HEK293 (cell line): ENCODE data around the gene TRABD2A.

Source experiments
- CTCF ChIA-PET: fragments of 350-600 bp; formaldehyde crosslinking; extraction: SDS; loops from one replicate; lab custom pipeline; 2021; ENCODE audit warnings: antibody characterized with exemption; lab: Yijun Ruan, JAX
- POLR2A ChIA-PET: fragments of 300-600 bp; formaldehyde crosslinking; extraction: SDS; loops from one replicate; lab custom pipeline; 2020; ENCODE audit warnings: antibody characterized with exemption, inconsistent platforms; lab: Yijun Ruan, JAX
- H3K27ac ChIP-seq: fragments of 200-500 bp; sonication (Bioruptor generic); 2 replicates; pipeline ENCODE4 v1.5.1; 2014; ENCODE audit warnings: low read depth, low read length, control low read depth, inconsistent platforms; ENCODE audit errors: extremely low read depth
- H3K36me3 ChIP-seq, 2 experiments: fragments of 200-500 bp in 1 of 2; sonication (Bioruptor generic) in 1 of 2; 1 replicate in 1 of 2; 2 replicates in 1 of 2; pipeline ENCODE4 v1.5.1; 2014 to 2017; ENCODE audit warnings: inconsistent platforms in 2 of 2, low read length in 2 of 2; ENCODE audit not compliant: control insufficient read depth in 2 of 2, insufficient read depth in 1 of 2
- H3K4me1 ChIP-seq: fragments of 200-500 bp; sonication (Bioruptor generic); 2 replicates; pipeline ENCODE4 v1.5.1; 2014; ENCODE audit warnings: mild to moderate bottlenecking, low read length, inconsistent platforms; ENCODE audit not compliant: control insufficient read depth, insufficient read depth
- H3K4me3 ChIP-seq: 2 replicates; pipeline ENCODE4 v1.5.1; 2011; ENCODE audit warnings: low read depth, mild to moderate bottlenecking, control low read depth, low read length, moderate library complexity
- H3K9me3 ChIP-seq: fragments of 200-500 bp; sonication (Bioruptor generic); 2 replicates; pipeline ENCODE4 v1.5.1; 2014; ENCODE audit warnings: low read depth, low read length, inconsistent platforms; ENCODE audit not compliant: control insufficient read depth, insufficient read depth
- ATF2 ChIP-seq: fragments of 450-650 bp; formaldehyde crosslinking; IDR thresholded peaks from 2 replicates; pipeline ENCODE4 v1.5.1; 2016; ENCODE audit warnings: missing biosample characterization, missing genetic modification characterization, low read depth
- IKZF3 ChIP-seq: fragments of 450-650 bp; IDR thresholded peaks from 2 replicates; pipeline ENCODE4 v1.5.0; 2018; ENCODE audit warnings: missing biosample characterization, mild to moderate bottlenecking, missing genetic modification characterization, moderate library complexity
- INSM2 ChIP-seq: fragments of 450-650 bp; formaldehyde crosslinking; IDR thresholded peaks from 2 replicates; pipeline ENCODE4 v1.5.1; 2016; ENCODE audit warnings: missing biosample characterization, missing genetic modification characterization
- KLF16 ChIP-seq: fragments of 450-650 bp; formaldehyde crosslinking; IDR thresholded peaks from 2 replicates; pipeline ENCODE4 v1.5.1; 2017; ENCODE audit warnings: missing biosample characterization, missing genetic modification characterization
- PRDM1 ChIP-seq: fragments of 450-650 bp; formaldehyde crosslinking; IDR thresholded peaks from 2 replicates; pipeline ENCODE4; 2016; ENCODE audit warnings: missing biosample characterization, missing genetic modification characterization
- PRDM10 ChIP-seq: fragments of 450-650 bp; formaldehyde crosslinking; IDR thresholded peaks from 2 replicates; pipeline ENCODE4 v1.5.1; 2016; ENCODE audit warnings: missing biosample characterization, missing genetic modification characterization
- PRDM6 ChIP-seq: fragments of 450-650 bp; formaldehyde crosslinking; IDR thresholded peaks from 2 replicates; pipeline ENCODE4 v1.5.1; 2017; ENCODE audit warnings: missing biosample characterization, missing genetic modification characterization
- SP3 ChIP-seq: fragments of 450-650 bp; formaldehyde crosslinking; IDR thresholded peaks from 2 replicates; pipeline ENCODE4 v1.5.1; 2016; ENCODE audit warnings: missing biosample characterization, missing genetic modification characterization
- ZFP3 ChIP-seq: fragments of 450-650 bp; formaldehyde crosslinking; IDR thresholded peaks from 2 replicates; pipeline ENCODE4 v1.5.1; 2016; ENCODE audit warnings: low read depth, missing biosample characterization, missing genetic modification characterization
- ZIC2 ChIP-seq: fragments of 450-650 bp; formaldehyde crosslinking; IDR thresholded peaks from 2 replicates; pipeline ENCODE4 v1.5.1; 2016; ENCODE audit warnings: missing biosample characterization, missing genetic modification characterization
- ZNF133 ChIP-seq: fragments of 450-650 bp; formaldehyde crosslinking; IDR thresholded peaks from 2 replicates; pipeline ENCODE4 v1.5.1; 2016; ENCODE audit warnings: missing biosample characterization, missing genetic modification characterization
- ZNF138 ChIP-seq: fragments of 450-650 bp; formaldehyde crosslinking; IDR thresholded peaks from 2 replicates; pipeline ENCODE4 v1.5.1; 2016; ENCODE audit warnings: missing biosample characterization, missing genetic modification characterization, borderline replicate concordance
- ZNF140 ChIP-seq: fragments of 450-650 bp; formaldehyde crosslinking; IDR thresholded peaks from 2 replicates; pipeline ENCODE4 v1.5.1; 2016; ENCODE audit warnings: missing biosample characterization, missing genetic modification characterization
- ZNF155 ChIP-seq: fragments of 450-650 bp; formaldehyde crosslinking; IDR thresholded peaks from 2 replicates; pipeline ENCODE4 v1.5.1; 2016; ENCODE audit warnings: missing biosample characterization, missing genetic modification characterization
- ZNF169 ChIP-seq: fragments of 450-650 bp; formaldehyde crosslinking; IDR thresholded peaks from 2 replicates; pipeline ENCODE4 v1.5.1; 2016; ENCODE audit warnings: missing biosample characterization, missing genetic modification characterization
- ZNF174 ChIP-seq: fragments of 450-650 bp; formaldehyde crosslinking; IDR thresholded peaks from 2 replicates; pipeline ENCODE4 v1.5.0; 2017; ENCODE audit warnings: missing biosample characterization, mild to moderate bottlenecking, missing genetic modification characterization
- ZNF221 ChIP-seq: fragments of 450-650 bp; formaldehyde crosslinking; IDR thresholded peaks from 2 replicates; pipeline ENCODE4 v1.5.1; 2017; ENCODE audit warnings: missing biosample characterization, missing genetic modification characterization, borderline replicate concordance
- ZNF223 ChIP-seq: fragments of 450-650 bp; formaldehyde crosslinking; IDR thresholded peaks from 2 replicates; pipeline ENCODE4 v1.5.1; 2016; ENCODE audit warnings: missing biosample characterization, missing genetic modification characterization
- ZNF362 ChIP-seq: fragments of 450-650 bp; formaldehyde crosslinking; IDR thresholded peaks from 2 replicates; pipeline ENCODE4 v1.5.1; 2016; ENCODE audit warnings: missing biosample characterization, missing genetic modification characterization
- ZNF404 ChIP-seq: fragments of 450-650 bp; formaldehyde crosslinking; IDR thresholded peaks from 2 replicates; pipeline ENCODE4 v1.5.1; 2017; ENCODE audit warnings: missing biosample characterization, missing genetic modification characterization
- ZNF426 ChIP-seq: fragments of 450-650 bp; formaldehyde crosslinking; IDR thresholded peaks from 2 replicates; pipeline ENCODE4 v1.5.1; 2017; ENCODE audit warnings: missing biosample characterization, missing genetic modification characterization, mild to moderate bottlenecking, inconsistent platforms, moderate library complexity
- ZNF514 ChIP-seq: fragments of 450-650 bp; formaldehyde crosslinking; IDR thresholded peaks from 2 replicates; pipeline ENCODE4 v1.5.1; 2016; ENCODE audit warnings: missing biosample characterization, missing genetic modification characterization
- ZNF521 ChIP-seq: fragments of 450-650 bp; formaldehyde crosslinking; IDR thresholded peaks from 2 replicates; pipeline ENCODE4 v1.5.1; 2017; ENCODE audit warnings: missing biosample characterization, mild to moderate bottlenecking, missing genetic modification characterization
- ZNF626 ChIP-seq: fragments of 450-650 bp; sonication (Bioruptor Pico); formaldehyde crosslinking; IDR thresholded peaks from 2 replicates; pipeline ENCODE4 v1.5.1; 2018; ENCODE audit warnings: missing biosample characterization, missing genetic modification characterization, inconsistent platforms
- ZNF664 ChIP-seq: fragments of 450-650 bp; formaldehyde crosslinking; IDR thresholded peaks from 2 replicates; pipeline ENCODE4 v1.5.1; 2016; ENCODE audit warnings: missing biosample characterization, missing genetic modification characterization
- ZNF670 ChIP-seq: fragments of 450-650 bp; formaldehyde crosslinking; IDR thresholded peaks from 2 replicates; pipeline ENCODE4 v1.5.1; 2016; ENCODE audit warnings: missing biosample characterization, missing genetic modification characterization, low read depth
- ZSCAN23 ChIP-seq: fragments of 450-650 bp; formaldehyde crosslinking; IDR thresholded peaks from 2 replicates; pipeline ENCODE4 v1.5.1; 2016; ENCODE audit warnings: missing biosample characterization, missing genetic modification characterization
- ZXDB ChIP-seq: fragments of 450-650 bp; formaldehyde crosslinking; IDR thresholded peaks from 2 replicates; pipeline ENCODE4 v1.5.1; 2016; ENCODE audit warnings: missing biosample characterization, missing genetic modification characterization

The TRABD2A gene

DNA sequence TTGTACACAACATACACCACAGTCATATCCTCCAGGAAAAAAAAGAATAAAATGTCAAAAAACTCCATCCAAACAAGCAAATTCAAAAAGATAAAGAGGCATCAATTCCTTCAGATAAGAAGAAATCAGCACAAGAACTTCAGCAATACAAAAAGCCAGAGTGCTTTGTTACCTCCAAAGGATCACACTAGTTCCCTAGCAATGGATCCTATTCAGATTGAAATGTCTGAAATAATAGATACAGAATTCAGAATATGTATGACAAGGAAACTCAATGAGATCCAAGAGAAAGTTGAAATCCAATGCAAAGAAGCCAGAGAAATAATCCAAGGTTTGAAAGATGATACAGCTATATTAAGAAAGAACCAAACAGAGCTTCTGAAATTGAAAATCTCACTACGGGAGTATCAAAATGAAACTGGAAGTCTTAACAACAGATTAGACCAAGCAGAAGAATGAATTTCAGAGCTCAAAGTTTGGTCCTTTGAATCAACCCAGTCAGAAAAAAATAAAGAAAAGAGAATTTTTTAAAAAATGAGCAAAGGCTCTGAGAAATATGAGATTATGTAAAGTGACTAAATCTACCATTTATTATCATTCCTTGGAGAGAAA, 80.6 kb downstream of the TRABD2A start:
- CTCF ChIA-PET: no interaction called here
- Histone ChIP-seq H3K27ac (no peak overlapping the region), H3K36me3 (no peaks in the 10 kb centered on the region), H3K9me3 (no peaks in the 10 kb centered on the region), H3K4me3 (no peak overlapping the region), H3K4me1 (no peaks in the 10 kb centered on the region)
- POLR2A ChIA-PET: no interaction called here
- TF ChIP-seq ZNF521 (tag by site-specific recombination) (no peak), IKZF3 (tag by site-specific recombination) (no peak), ZIC2 (tag by site-specific recombination) (no peak), KLF16 (tag by site-specific recombination) (no peak), ZNF140 (no peak), ZNF670 (no peak), ZFP3 (tag by site-specific recombination) (no peak), PRDM1 (no peak), ZNF138 (tag by site-specific recombination) (no peak), ZNF626 (tag by site-specific recombination) (no peak), SP3 (no peak), ZXDB (no peak), ZNF664 (tag by site-specific recombination) (no peak), ZNF221 (tag by site-specific recombination) (no peak), ZNF514 (no peak), INSM2 (no peak), ZNF174 (tag by site-specific recombination) (no peak), ZNF169 (tag by site-specific recombination) (no peak), ZNF362 (no peak)

- CTCF ChIA-PET: no interaction called here
- no peak overlapping the region for H3K27ac ChIP-seq
- no peaks in the 10 kb centered on the region for H3K36me3 ChIP-seq
- no peak overlapping the region for H3K4me3 ChIP-seq
- H3K4me1 ChIP-seq: no peaks in the 10 kb centered on the region
- POLR2A ChIA-PET: no interaction called here
- H3K9me3 ChIP-seq: no peaks in the 10 kb centered on the region
- TF ChIP-seq ZNF426 (tag by site-specific recombination) (no peak), ZNF404 (tag by site-specific recombination) (no peak), ZNF223 (tag by site-specific recombination) (no peak), PRDM10 (tag by site-specific recombination) (no peak), ZSCAN23 (no peak), ATF2 (tag by site-specific recombination) (no peak), ZNF155 (tag by site-specific recombination) (no peak), PRDM6 (tag by site-specific recombination) (no peak), ZNF133 (tag by site-specific recombination) (no peak)
Observed at GRCh38 chr2:84799772-84800171, 81.1 kb downstream of the TRABD2A start.
